IMR-90 (cell line): ENCODE results near the gene SRPK2. TPM values are rescaled to one million over a fixed set of nuclear protein-coding genes. Genes with fewer than 3 reads are reported as not detected.
A peak's percentile ranks its signal among the peaks of the same experiment; 100 is the strongest.

Source experiments
- ATAC-seq: fragments of 200-7000 bp; cut with Tn5 transposase; 2 replicates; pipeline ENCODE4 v1.9.1; 2020; ENCODE audit warnings: low read depth, mild to moderate bottlenecking, moderate library complexity
- BruUV-seq: library from RNA; stranded (reverse); fragments of 400-500 nt; replicated peaks from 2 replicates; lab custom pipeline; 2021; lab: Mats Ljungman, UMichigan
- CTCF ChIA-PET: fragments of 300-600 bp; formaldehyde crosslinking; extraction: SDS; loops from one replicate; lab custom pipeline; 2021; ENCODE audit warnings: antibody characterized with exemption; lab: Yijun Ruan, JAX
- POLR2A ChIA-PET: fragments of 300-600 bp; sonication (Branson Sonifier 250); formaldehyde crosslinking; loops from one replicate; lab custom pipeline; 2022; ENCODE audit warnings: antibody characterized with exemption; ENCODE audit not compliant: unreplicated experiment; lab: Charles Lee
- DNase-seq: peaks from one replicate; pipeline ENCODE4 v3.0.0; 2013
- H2AFZ ChIP-seq: replicated peaks from 2 replicates; pipeline ENCODE3; 2013; ENCODE audit warnings: low read length, mild to moderate bottlenecking; ENCODE audit not compliant: poor library complexity
- H2AK5ac ChIP-seq: 2 replicates; pipeline ENCODE4 v1.6.1; 2013; ENCODE audit warnings: low read depth, low read length, inconsistent platforms
- H2AK9ac ChIP-seq: replicated peaks from 2 replicates; pipeline ENCODE3; 2013; ENCODE audit warnings: mild to moderate bottlenecking, low read depth, low read length, moderate library complexity; ENCODE audit not compliant: poor library complexity
- H2BK120ac ChIP-seq: 2 replicates; pipeline ENCODE4 v1.6.1; 2013; ENCODE audit warnings: low read depth, low read length, inconsistent platforms
- H2BK15ac ChIP-seq: 3 replicates; pipeline ENCODE4 v1.6.1; 2013; ENCODE audit warnings: low read depth, low read length, inconsistent platforms
- H2BK20ac ChIP-seq: 2 replicates; pipeline ENCODE4 v1.6.1; 2013; ENCODE audit warnings: low read depth, mild to moderate bottlenecking, inconsistent platforms, low read length, moderate library complexity
- H2BK5ac ChIP-seq: 2 replicates; pipeline ENCODE4 v1.6.1; 2013; ENCODE audit warnings: mild to moderate bottlenecking, low read depth, low read length, inconsistent platforms; ENCODE audit not compliant: poor library complexity, severe bottlenecking
- H3K14ac ChIP-seq: replicated peaks from 2 replicates; pipeline ENCODE4 v1.6.1; 2013; ENCODE audit warnings: low read depth, low read length, inconsistent platforms
- H3K18ac ChIP-seq: 2 replicates; pipeline ENCODE4 v1.6.1; 2013; ENCODE audit warnings: low read depth, low read length, control low read depth
- H3K23ac ChIP-seq: 2 replicates; pipeline ENCODE4 v1.6.1; 2013; ENCODE audit warnings: low read depth, low read length, inconsistent platforms
- H3K27ac ChIP-seq: 2 replicates; pipeline ENCODE4 v1.5.1; 2013; ENCODE audit warnings: mild to moderate bottlenecking, control low read depth, low read length; ENCODE audit not compliant: insufficient read depth
- H3K27me3 ChIP-seq: 2 replicates; pipeline ENCODE4 v1.6.1; 2013; ENCODE audit warnings: low read length; ENCODE audit not compliant: control insufficient read depth, insufficient read depth
- H3K36me3 ChIP-seq: 2 replicates; pipeline ENCODE4 v1.6.1; 2013; ENCODE audit warnings: low read length, mixed read lengths; ENCODE audit not compliant: control insufficient read depth, insufficient read depth
- H3K4ac ChIP-seq: 2 replicates; pipeline ENCODE4 v1.6.1; 2013; ENCODE audit warnings: low read depth, low read length, inconsistent platforms
- H3K4me1 ChIP-seq: 2 replicates; pipeline ENCODE4 v1.6.1; 2013; ENCODE audit warnings: low read length, mixed read lengths; ENCODE audit not compliant: control insufficient read depth, insufficient read depth
- H3K4me2 ChIP-seq: 2 replicates; pipeline ENCODE4 v1.6.1; 2013; ENCODE audit warnings: low read depth, mild to moderate bottlenecking, control low read depth, low read length, moderate library complexity
- H3K4me3 ChIP-seq: 2 replicates; pipeline ENCODE4 v1.5.1; 2013; ENCODE audit warnings: low read depth, mild to moderate bottlenecking, control low read depth, low read length, moderate library complexity; ENCODE audit not compliant: insufficient read depth
- H3K56ac ChIP-seq: 2 replicates; pipeline ENCODE4 v1.6.1; 2013; ENCODE audit warnings: low read length, inconsistent platforms; ENCODE audit not compliant: insufficient read depth; ENCODE audit errors: extremely low read depth
- H3K79me1 ChIP-seq, 2 experiments: 2 replicates each; pipeline ENCODE4 v1.6.1; 2013; ENCODE audit warnings: low read length in 2 of 2, inconsistent platforms in 1 of 2, low read depth in 1 of 2
- H3K9ac ChIP-seq: 2 replicates; pipeline ENCODE4 v1.6.1; 2013; ENCODE audit warnings: low read depth, low read length, control low read depth
- H3K9me1 ChIP-seq: 2 replicates; pipeline ENCODE4 v1.6.1; 2013; ENCODE audit warnings: low read length, inconsistent platforms; ENCODE audit not compliant: insufficient read depth
- H3K9me3 ChIP-seq: 2 replicates; pipeline ENCODE4 v1.6.1; 2013; ENCODE audit warnings: low read length; ENCODE audit not compliant: control insufficient read depth, insufficient read depth
- H4K20me1 ChIP-seq: 2 replicates; pipeline ENCODE4 v1.6.1; 2013; ENCODE audit warnings: low read length, inconsistent platforms; ENCODE audit not compliant: insufficient read depth
- H4K5ac ChIP-seq: 2 replicates; pipeline ENCODE4 v1.6.1; 2013; ENCODE audit warnings: mild to moderate bottlenecking, low read depth, low read length, control low read depth
- H4K8ac ChIP-seq, 2 experiments: 2 replicates each; pipeline ENCODE4 v1.6.1; 2013; ENCODE audit warnings: low read depth in 2 of 2, low read length in 2 of 2, control low read depth in 1 of 2, inconsistent platforms in 1 of 2
- H4K91ac ChIP-seq: 2 replicates; pipeline ENCODE4 v1.6.1; 2013; ENCODE audit warnings: low read depth, low read length, inconsistent platforms; ENCODE audit not compliant: insufficient read depth
- BHLHE40 ChIP-seq: fragments of 150-350 bp; IDR thresholded peaks from 2 replicates; pipeline ENCODE4 v1.6.1; 2016; ENCODE audit warnings: mild to moderate bottlenecking, low read depth, low read length
- CEBPB ChIP-seq: IDR thresholded peaks from 2 replicates; pipeline ENCODE4 v1.6.1; 2012; ENCODE audit warnings: low read depth, low read length, improper control_type of control experiment
- CHD1 ChIP-seq: IDR thresholded peaks from 2 replicates; pipeline ENCODE4 v1.6.1; 2012; ENCODE audit warnings: low read depth, low read length, improper control_type of control experiment
- FOS ChIP-seq: fragments of 150-350 bp; IDR thresholded peaks from 2 replicates; pipeline ENCODE4 v1.6.1; 2016; ENCODE audit warnings: low read depth, low read length
- MAFK ChIP-seq: IDR thresholded peaks from 2 replicates; pipeline ENCODE4 v1.6.1; 2012; ENCODE audit warnings: low read depth, low read length, improper control_type of control experiment
- MAZ ChIP-seq: IDR thresholded peaks from 2 replicates; pipeline ENCODE4 v1.6.1; 2012; ENCODE audit warnings: low read depth, mild to moderate bottlenecking, low read length, improper control_type of control experiment, moderate library complexity, borderline replicate concordance
- NFE2L2 ChIP-seq: fragments of 150-350 bp; IDR thresholded peaks from 2 replicates; pipeline ENCODE4 v1.6.1; 2016; ENCODE audit warnings: low read depth, mild to moderate bottlenecking, low read length
- POLR2A ChIP-seq: IDR thresholded peaks from 2 replicates; pipeline ENCODE4 v1.6.1; 2012; ENCODE audit warnings: mild to moderate bottlenecking, low read depth, low read length
- RAD21 ChIP-seq: IDR thresholded peaks from 2 replicates; pipeline ENCODE4 v1.6.1; 2012; ENCODE audit warnings: low read length, improper control_type of control experiment
- RFX5 ChIP-seq: IDR thresholded peaks from 2 replicates; pipeline ENCODE4 v1.8.0; 2012; ENCODE audit warnings: low read depth, mild to moderate bottlenecking, low read length, moderate library complexity
- WGBS, 2 experiments: methylation state at CpG; one replicate each; pipeline versions ENCODE4 v1.1.5 to v1.1.7; 2013; ENCODE audit warnings: missing lambda C conversion rate in 2 of 2; ENCODE audit not compliant: insufficient read length in 1 of 2; ENCODE audit errors: extremely low coverage in 2 of 2; 5-methylcytosine and 5-hydroxymethylcytosine counted together
- dilution Hi-C: fragments of 300-500 bp; cut with HindIII; formaldehyde crosslinking; loops from one replicate; pipeline ENCODE4 v1.14.3; 2018; ENCODE audit warnings: low sequenced_read_pairs; ENCODE audit not compliant: unreplicated experiment
- in situ Hi-C: fragments of 300-500 bp; cut with MboI; formaldehyde crosslinking; loops from 3 replicates; pipeline ENCODE4 v1.14.3; 2019; ENCODE audit warnings: low sequenced_read_pairs, inconsistent platforms, mixed read lengths
- intact Hi-C: fragments of 100-400 bp; cut with micrococcal nuclease; formaldehyde crosslinking; loops from 2 replicates; pipeline ENCODE4 v1.10.0; 2022
- polyA plus RNA-seq, 3 experiments: library from polyadenylated mRNA; depleted of rRNA; stranded (reverse); fragments of >200 nt; gene quantifications; 2 replicates each; pipeline ENCODE4 v1.2.3, GENCODE V29; 2012; ENCODE audit warnings: low replicate concordance in 1 of 3
- total RNA-seq: library from RNA; depleted of rRNA; stranded (reverse); fragments of >200 nt; gene quantifications from 2 replicates; pipeline ENCODE4 v1.2.3, GENCODE V29; 2012

Gene SRPK2
- total and polyA plus RNA-seq, 2 of the 4 experiments (the other 2 are of a cell fraction), result 13.2 to 33.0 TPM

GRCh38 chr7:105268056-105268455 lies 120.7 kb downstream of the SRPK2 start:
- no peak overlapping the region for H4K91ac ChIP-seq
- H3K4me3 ChIP-seq, result no peak overlapping the region
- peak overlapping the region; percentile 87; the same call in 1 of the 2 replicates for H3K4me2 ChIP-seq
- H3K18ac ChIP-seq, result no peak overlapping the region
- H4K20me1 ChIP-seq, result peaks cover 20% of the 10 kb centered on the region; the same call in 1 of the 2 replicates
- ChIA-PET CTCF (interaction anchor here (0.8 kb wide), 1 partner anchor 47 kb away, joined by 3 read pairs; no protein-coding TSS in a partner anchor), POLR2A (interaction anchor here (0.8 kb wide), 1 partner anchor 11 kb away, joined by 4 read pairs; no protein-coding TSS in a partner anchor)
- no peak overlapping the region for H4K5ac ChIP-seq
- H2AK5ac ChIP-seq, result no peak overlapping the region
- no peak overlapping the region for H2BK5ac ChIP-seq
- no peak overlapping the region for H3K23ac ChIP-seq
- H3K36me3 ChIP-seq, result no peaks in the 10 kb centered on the region
- no peak overlapping the region for H2BK20ac ChIP-seq
- H3K79me1 ChIP-seq, result peaks cover 18 to 39% of the 10 kb centered on the region in 2 experiments
- in situ Hi-C loops, result no loop called here
- no peak overlapping the region for H3K14ac ChIP-seq
- H3K27ac ChIP-seq, result no peak overlapping the region
- TF ChIP-seq MAFK, result no peak
- no peak for TF ChIP-seq RAD21
- TF ChIP-seq FOS, result peak; percentile 46
- no peak for TF ChIP-seq MAZ
- no peak for TF ChIP-seq RFX5
- peak; percentile 48; the same call in 1 of the 2 replicates for TF ChIP-seq BHLHE40
- TF ChIP-seq NFE2L2, result no peak
- TF ChIP-seq CEBPB, result peak; percentile 24; the same call in 1 of the 2 replicates
- no peak for TF ChIP-seq POLR2A
- TF ChIP-seq CHD1, result no peak
- peak; percentile 86 for ATAC-seq
- H2BK120ac ChIP-seq, result no peak overlapping the region
- no peaks in the 10 kb centered on the region for H3K27me3 ChIP-seq
- H3K4me1 ChIP-seq, result peaks cover 7% of the 10 kb centered on the region
- H4K8ac ChIP-seq, result no peak overlapping the region
- WGBS, 2 experiments, result no CpG with 5 or more reads among the region's 1 CpG
- peak; percentile 87 for DNase-seq
- H3K9ac ChIP-seq, result no peak overlapping the region
- no peak overlapping the region for H2BK15ac ChIP-seq
- dilution Hi-C loops, result no loop called here
- no peak overlapping the region for H3K4ac ChIP-seq
- no peak overlapping the region for H3K56ac ChIP-seq
- no peaks in the 10 kb centered on the region for H3K9me1 ChIP-seq
- no peak overlapping the region for H2AK9ac ChIP-seq
- no TSS peak for BruUV-seq
- intact Hi-C loops, result no loop called here
- H2AFZ ChIP-seq, result no peak overlapping the region
- no peaks in the 10 kb centered on the region for H3K9me3 ChIP-seq
